Measurements from ENCODE around the gene TMEM98. TPM values are rescaled to one million over a fixed set of nuclear protein-coding genes. Genes with fewer than 3 reads are reported as not detected.
"Not testable (repeated sequence)": the region's sequence is repeated elsewhere in the genome, so short reads cannot be mapped to it uniquely, and the experiment has no call there.

Gene TMEM98
- total RNA-seq, 4 donors from 2014 or later: 60.0 to 71.4 (median 68.2) TPM

- no peak overlapping the region for H3K27ac ChIP-seq
- TF ChIP-seq CTCF (IDR thresholded peaks at IDR 0.05): no peak
- TF ChIP-seq POLR2AphosphoS5 (IDR thresholded peaks at IDR 0.05): no peak
- TF ChIP-seq EP300 (IDR thresholded peaks at IDR 0.05): no peak
- no peak for TF ChIP-seq POLR2A (IDR thresholded peaks at IDR 0.05)
- H3K27me3 ChIP-seq: no peaks in the 10 kb centered on the region
- WGBS, 2 donors (ENCODE audit: low coverage in 1 of 2): 55 to 65% methylated on average over 2 to 3 of the region's 3 CpGs
- ATAC-seq: no peak
- H3K4me3 ChIP-seq: no peak overlapping the region
- peaks cover 0 to 14% (median 0%) of the 10 kb centered on the region in 3 donors for H3K4me1 ChIP-seq
- H3K36me3 ChIP-seq: peaks cover 0 to 7% of the 10 kb centered on the region in 2 donors
- H3K9me3 ChIP-seq: no peaks in the 10 kb centered on the region
Measured at GRCh38 chr17:32946375-32947135, 18.6 kb downstream of the TMEM98 start.

GRCh38 chr17:32947736-32948135 is 19.8 kb downstream of the TMEM98 start:
- Histone ChIP-seq H3K9me3 (no peaks in the 10 kb centered on the region), H3K27me3 (no peaks in the 10 kb centered on the region), H3K36me3 (no peaks in the 10 kb centered on the region), H3K27ac (no peak overlapping the region), H3K4me3 (no peak overlapping the region), H3K4me1 (peaks cover 0 to 12% (median 0%) of the 10 kb centered on the region in 3 donors)
- no peak for ATAC-seq
- no peak for TF ChIP-seq CTCF (IDR thresholded peaks at IDR 0.05)
- 82 to 100% methylated on average over 1 of the region's 1 CpG for WGBS, 2 donors (ENCODE audit: low coverage in 1 of 2)

- Histone ChIP-seq H3K27ac (no peak overlapping the region), H3K4me1 (no peaks in the 10 kb centered on the region), H3K27me3 (no peaks in the 10 kb centered on the region), H3K9me3 (no peaks in the 10 kb centered on the region), H3K36me3 (no peaks in the 10 kb centered on the region), H3K4me3 (no peak overlapping the region)
- no peak for TF ChIP-seq EP300 (IDR thresholded peaks at IDR 0.05)
- no peak for TF ChIP-seq POLR2A (IDR thresholded peaks at IDR 0.05)
- TF ChIP-seq POLR2AphosphoS5 (IDR thresholded peaks at IDR 0.05): no peak
- TF ChIP-seq CTCF (IDR thresholded peaks at IDR 0.05): no peak
- WGBS, 2 donors (ENCODE audit: low coverage in 1 of 2): 62 to 73% methylated on average over 6 to 7 of the region's 7 CpGs
- ATAC-seq: no peak
Measured at GRCh38 chr17:32949181-32949580, 21.2 kb downstream of the TMEM98 start.

GRCh38 chr17:32952491-32952890 is 24.5 kb downstream of the TMEM98 start:
- not testable (repeated sequence) for H3K4me1 ChIP-seq

GRCh38 chr17:32953045-32953444 is 25.1 kb downstream of the TMEM98 start:
- no peak for ATAC-seq
- no peak overlapping the region for H3K27ac ChIP-seq
- H3K9me3 ChIP-seq: no peaks in the 10 kb centered on the region
- H3K4me3 ChIP-seq: no peak overlapping the region
- TF ChIP-seq EP300 (IDR thresholded peaks at IDR 0.05): no peak
- no peak for TF ChIP-seq POLR2A (IDR thresholded peaks at IDR 0.05)
- no peak for TF ChIP-seq POLR2AphosphoS5 (IDR thresholded peaks at IDR 0.05)
- TF ChIP-seq CTCF (IDR thresholded peaks at IDR 0.05): no peak
- no peaks in the 10 kb centered on the region for H3K4me1 ChIP-seq
- no peaks in the 10 kb centered on the region for H3K27me3 ChIP-seq
- H3K36me3 ChIP-seq: no peaks in the 10 kb centered on the region

More at GRCh38 chr17:32952491-32952890, 24.5 kb downstream of the TMEM98 start:
- not testable (repeated sequence) for H3K4me3 ChIP-seq, H3K27me3 ChIP-seq, H3K27ac ChIP-seq, H3K36me3 ChIP-seq, ATAC-seq, H3K9me3 ChIP-seq
- 58 to 92% methylated on average over 1 of the region's 1 CpG for WGBS, 2 donors (ENCODE audit: low coverage in 1 of 2)
